H1 (cell line): Measurements from ENCODE around the gene RAB1B. TPM values are rescaled to one million over a fixed set of nuclear protein-coding genes. Genes with fewer than 3 reads are reported as not detected.

ENCODE experiments used
- TBP ChIP-seq: IDR thresholded peaks from 2 replicates; pipeline ENCODE4 v1.6.1; 2011; ENCODE audit warnings: low read depth, low read length, improper control_type of control experiment
- YY1 ChIP-seq: IDR thresholded peaks from 2 replicates; pipeline ENCODE4 v1.6.1; 2011; ENCODE audit warnings: low read depth, mild to moderate bottlenecking, low read length
- polyA plus RNA-seq, 7 experiments: library from polyadenylated mRNA; depleted of rRNA in 3 of 7; stranded (reverse) in 5 of 7; unstranded in 2 of 7; fragments of >200 nt in 5 of 7; fragments of 200-250 nt in 2 of 7; gene quantifications; 1 replicate in 5 of 7; 2 replicates in 1 of 7; 4 replicates in 1 of 7; pipeline versions ENCODE4 v1.2.1 to v1.2.3, GENCODE V29; 2011 to 2013; ENCODE audit warnings: missing spikeins in 2 of 7, mixed read lengths in 2 of 7
- total RNA-seq: library from RNA; stranded (reverse); fragmentation: NEBNext Ultra II Directional; extraction: Animal tissue kit (Norgen Biotek cat#: 25700); gene quantifications from 2 replicates; pipeline ENCODE4 v1.2.1, GENCODE V29; 2021
- TF ChIP-seq, protein P1 (sequence below): IDR thresholded peaks from 2 replicates; pipeline ENCODE4 v1.6.1; 2012; ENCODE audit warnings: inconsistent platforms

Gene RAB1B
- total and polyA plus RNA-seq, 2 of the 8 experiments (the other 6 are each of a cell fraction or from before 2014, with no cell fraction given) = 100 to 217 TPM

DNA sequence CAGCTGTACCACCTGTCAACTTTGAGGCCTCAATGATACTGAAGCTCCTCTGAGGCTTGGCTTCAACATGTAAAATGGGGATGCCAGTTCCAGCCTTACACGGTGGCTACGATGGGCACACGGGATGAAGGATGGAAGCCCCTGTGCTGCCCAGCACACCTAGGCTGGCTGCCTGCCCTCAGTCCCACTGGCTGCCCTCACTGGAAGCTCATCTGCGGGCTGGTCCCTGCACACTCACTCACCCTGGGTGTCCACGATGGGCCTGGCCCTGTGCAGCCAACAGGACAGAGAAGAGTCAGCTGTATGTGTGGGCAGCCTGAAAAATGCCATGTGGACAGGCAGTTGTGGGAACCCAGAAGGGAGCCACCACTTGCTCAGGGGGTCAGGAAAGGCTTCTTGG, 18.3 kb downstream of the RAB1B start (continued):
- TF ChIP-seq TBP (no peak), YY1 (no peak)
- TF ChIP-seq, protein P1, sequence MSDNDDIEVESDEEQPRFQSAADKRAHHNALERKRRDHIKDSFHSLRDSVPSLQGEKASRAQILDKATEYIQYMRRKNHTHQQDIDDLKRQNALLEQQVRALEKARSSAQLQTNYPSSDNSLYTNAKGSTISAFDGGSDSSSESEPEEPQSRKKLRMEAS = no peak
